CD1c-positive myeloid dendritic cell (primary cell): Measurements from ENCODE around the gene PPTC7.
A peak's percentile ranks its signal among the peaks of the same experiment; 100 is the strongest.
"Not testable (repeated sequence)": the region's sequence is repeated elsewhere in the genome, so short reads cannot be mapped to it uniquely, and the experiment has no call there.

Experiments used
- DNase-seq: peaks from one replicate; pipeline ENCODE4 v3.0.0-alpha.2; 2016; ENCODE audit errors: extremely low spot score

PPTC7 gene

GRCh38 chr12:110585231-110585799 lies 2.2 kb upstream of the PPTC7 start:
- DNase-seq, result peak; percentile 69

- peak; percentile 87 for DNase-seq
Measured at GRCh38 chr12:110582276-110583136, 612 bp downstream of the PPTC7 start.

GRCh38 chr12:110581931-110582275 lies 1.2 kb downstream of the PPTC7 start:
- DNase-seq, result no peak

- no peak for DNase-seq
Measured at GRCh38 chr12:110579535-110580253, 3.4 kb downstream of the PPTC7 start.

GRCh38 chr12:110578694-110579534 lies 4.2 kb downstream of the PPTC7 start:
- no peak for DNase-seq

- peak; percentile 88 for DNase-seq
Measured at GRCh38 chr12:110577864-110578693, 5.0 kb downstream of the PPTC7 start.

GRCh38 chr12:110576504-110576903 lies 6.6 kb downstream of the PPTC7 start:
- DNase-seq, result no peak

GRCh38 chr12:110575326-110575725 lies 7.8 kb downstream of the PPTC7 start:
- no peak for DNase-seq

- not testable (repeated sequence) for DNase-seq
Measured at GRCh38 chr12:110574717-110575230, 8.3 kb downstream of the PPTC7 start.

GRCh38 chr12:110574044-110574443 lies 9.1 kb downstream of the PPTC7 start:
- no peak for DNase-seq

GRCh38 chr12:110570798-110571197 lies 12.3 kb downstream of the PPTC7 start:
- DNase-seq, result not testable (repeated sequence)

- not testable (repeated sequence) for DNase-seq
Measured at GRCh38 chr12:110569838-110570237, 13.3 kb downstream of the PPTC7 start.

GRCh38 chr12:110568752-110569151 lies 14.4 kb downstream of the PPTC7 start:
- no peak for DNase-seq

- no peak for DNase-seq
Measured at GRCh38 chr12:110566993-110567392, 16.1 kb downstream of the PPTC7 start.

GRCh38 chr12:110565894-110566871 lies 16.9 kb downstream of the PPTC7 start:
- DNase-seq, result no peak

- no peak for DNase-seq
Measured at GRCh38 chr12:110564471-110564991, 18.6 kb downstream of the PPTC7 start.

GRCh38 chr12:110563702-110564470 lies 19.2 kb downstream of the PPTC7 start:
- DNase-seq, result peak; percentile 68

GRCh38 chr12:110562386-110562785 lies 20.7 kb downstream of the PPTC7 start:
- DNase-seq, result peak; percentile 54
